ENCODE results near the gene NOS3.

The NOS3 gene

GRCh38 chr7:151058781-151059366 lies 68.1 kb downstream of the NOS3 start:
- Histone ChIP-seq H3K9me3 (ENCODE audit: control insufficient read depth, insufficient read depth, low read depth, low read length) (no peaks in the 10 kb centered on the region), H3K27ac (ENCODE audit: extremely low read depth, low read depth, low read length) (peak overlapping the region; percentile 48; the same call in 1 of the 2 replicates), H3K36me3 (ENCODE audit: control insufficient read depth in 2 of 2, insufficient read depth in 1 of 2, low read length in 2 of 2) (peaks cover 0 to 41% of the 10 kb centered on the region in 2 experiments; a peak in 1 of 3 replicates), H3K4me3 (ENCODE audit: low read depth, low read length) (peak overlapping the region; percentile 71), H3K4me1 (ENCODE audit: control insufficient read depth, insufficient read depth, low read length) (no peaks in the 10 kb centered on the region; the same call in 1 of the 2 replicates)
- CTCF ChIA-PET = interaction anchor here (0.8 to 1.9 kb wide), 3 partner anchors 26 to 46 kb away, joined by 3 to 4 read pairs (median 4); no protein-coding TSS in a partner anchor
- POLR2A ChIA-PET = interaction anchor here (0.5 to 3.4 kb wide), 8 partner anchors 15 to 168 kb away, joined by 3 to 13 read pairs (median 6); partner anchors contain the start of genes ABCB8, ABCF2 and FASTK
- no peak for TF ChIP-seq AEBP2 (tag by site-specific recombination; IDR thresholded peaks at IDR 0.05; ENCODE audit: borderline replicate concordance)
- TF ChIP-seq ZNF549 (tag by site-specific recombination; IDR thresholded peaks at IDR 0.05) = no peak
- TF ChIP-seq YY1 (tag by site-specific recombination; IDR thresholded peaks at IDR 0.05) = no peak
- TF ChIP-seq ZNF654 (tag by site-specific recombination; IDR thresholded peaks at IDR 0.05; ENCODE audit: low read depth) = no peak
- TF ChIP-seq ZNF600 (tag by site-specific recombination; IDR thresholded peaks at IDR 0.05) = peak; percentile 36
- no peak for TF ChIP-seq ZNF513 (tag by site-specific recombination; IDR thresholded peaks at IDR 0.05)
- no peak for TF ChIP-seq SP2 (tag by site-specific recombination; IDR thresholded peaks at IDR 0.05)
- TF ChIP-seq PBX3 (CRISPR knock-in tag; IDR thresholded peaks at IDR 0.05) = no peak
- TF ChIP-seq ZBTB10 (tag by site-specific recombination; IDR thresholded peaks at IDR 0.05) = peak; percentile 15; the same call in 1 of the 2 replicates
- TF ChIP-seq KLF9 (tag by site-specific recombination; IDR thresholded peaks at IDR 0.05; ENCODE audit: low read depth) = no peak
- 0 out of 2 replicates have a peak, but pooled peaks have one; percentile 14 for TF ChIP-seq ZNF777 (tag by site-specific recombination; IDR thresholded peaks at IDR 0.05; ENCODE audit: borderline replicate concordance)
- no peak for TF ChIP-seq ZNF660 (tag by site-specific recombination; IDR thresholded peaks at IDR 0.05)
- TF ChIP-seq ZNF350 (tag by site-specific recombination; IDR thresholded peaks at IDR 0.05) = no peak
- TF ChIP-seq GLIS2 (tag by site-specific recombination; IDR thresholded peaks at IDR 0.05) = peak; percentile 12; the same call in 1 of the 2 replicates
- TF ChIP-seq ZNF394 (tag by site-specific recombination; IDR thresholded peaks at IDR 0.05; ENCODE audit: borderline replicate concordance) = 0 out of 2 replicates have a peak, but pooled peaks have one; percentile 29
- no peak for TF ChIP-seq ZNF626 (tag by site-specific recombination; IDR thresholded peaks at IDR 0.05)
- no peak for TF ChIP-seq ZFHX2 (tag by site-specific recombination; conservative IDR thresholded peaks at IDR 0.05)
- TF ChIP-seq REST (tag by site-specific recombination; IDR thresholded peaks at IDR 0.05) = no peak
- TF ChIP-seq ZXDB (tag by site-specific recombination; IDR thresholded peaks at IDR 0.05) = no peak
- TF ChIP-seq ZFP37 (tag by site-specific recombination; IDR thresholded peaks at IDR 0.05) = no peak
- no peak for TF ChIP-seq ZNF311 (tag by site-specific recombination; IDR thresholded peaks at IDR 0.05; ENCODE audit: borderline replicate concordance)
- TF ChIP-seq, protein P1, sequence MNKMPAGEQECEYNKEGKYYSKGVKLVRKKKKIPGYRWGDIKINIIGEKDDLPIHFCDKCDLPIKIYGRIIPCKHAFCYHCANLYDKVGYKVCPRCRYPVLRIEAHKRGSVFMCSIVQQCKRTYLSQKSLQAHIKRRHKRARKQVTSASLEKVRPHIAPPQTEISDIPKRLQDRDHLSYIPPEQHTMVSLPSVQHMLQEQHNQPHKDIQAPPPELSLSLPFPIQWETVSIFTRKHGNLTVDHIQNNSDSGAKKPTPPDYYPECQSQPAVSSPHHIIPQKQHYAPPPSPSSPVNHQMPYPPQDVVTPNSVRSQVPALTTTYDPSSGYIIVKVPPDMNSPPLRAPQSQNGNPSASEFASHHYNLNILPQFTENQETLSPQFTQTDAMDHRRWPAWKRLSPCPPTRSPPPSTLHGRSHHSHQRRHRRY (tag by site-specific recombination; IDR thresholded peaks at IDR 0.05) = no peak

Data from HEK293 (cell line).